Astrocyte (in vitro differentiated cells and primary cell): ENCODE data around the gene DOCK7. TPM values are rescaled to one million over a fixed set of nuclear protein-coding genes. Genes with fewer than 3 reads are reported as not detected.

Experiments
- DNase-seq: peaks from one replicate; pipeline ENCODE4 v3.0.0-alpha.2; 2010; ENCODE audit warnings: low read depth
- FAIRE-seq: peaks from 2 replicates; lab custom pipeline; 2011; peaks lifted over from hg19 to GRCh38; lab: Jason Lieb, UNC
- H2AFZ ChIP-seq: 2 replicates; pipeline ENCODE4 v1.6.0; 2012; ENCODE audit warnings: low read depth, low read length, inconsistent platforms
- H3K27ac ChIP-seq: 2 replicates; pipeline ENCODE4 v1.5.1; 2011; ENCODE audit warnings: low read depth, low read length, inconsistent platforms
- H3K27me3 ChIP-seq: 2 replicates; pipeline ENCODE4 v1.6.0; 2011; ENCODE audit warnings: low read length, inconsistent platforms; ENCODE audit not compliant: insufficient read depth
- H3K36me3 ChIP-seq: 2 replicates; pipeline ENCODE4 v1.5.1; 2011; ENCODE audit warnings: low read length, inconsistent platforms; ENCODE audit not compliant: insufficient read depth
- H3K4me1 ChIP-seq: 2 replicates; pipeline ENCODE4 v1.5.1; 2011; ENCODE audit warnings: low read length, inconsistent platforms; ENCODE audit not compliant: insufficient read depth
- H3K4me2 ChIP-seq: 2 replicates; pipeline ENCODE4 v1.6.0; 2012; ENCODE audit warnings: low read length, inconsistent platforms
- H3K4me3 ChIP-seq: 2 replicates; pipeline ENCODE4 v1.5.1; 2011; ENCODE audit warnings: low read depth, mild to moderate bottlenecking, low read length, inconsistent platforms; ENCODE audit not compliant: insufficient read depth
- H3K79me2 ChIP-seq: 2 replicates; pipeline ENCODE4 v1.6.0; 2012; ENCODE audit warnings: mild to moderate bottlenecking, low read length, inconsistent platforms; ENCODE audit not compliant: insufficient read depth
- H3K9ac ChIP-seq: 2 replicates; pipeline ENCODE4 v1.6.0; 2012; ENCODE audit warnings: mild to moderate bottlenecking, low read length, inconsistent platforms
- H3K9me3 ChIP-seq: 2 replicates; pipeline ENCODE4 v1.5.1; 2012; ENCODE audit warnings: low read depth, mild to moderate bottlenecking, low read length, inconsistent platforms; ENCODE audit not compliant: insufficient read depth
- H4K20me1 ChIP-seq: 2 replicates; pipeline ENCODE4 v1.6.0; 2012; ENCODE audit warnings: low read length, inconsistent platforms; ENCODE audit not compliant: insufficient read depth
- H3K27ac Mint-ChIP-seq: one replicate; pipeline ENCODE4 v1.8.0; 2021; ENCODE audit warnings: mild to moderate bottlenecking, mixed read lengths; ENCODE audit not compliant: unreplicated experiment
- H3K27me3 Mint-ChIP-seq: one replicate; pipeline ENCODE4 v1.8.0; 2021; ENCODE audit warnings: low read depth, mixed read lengths; ENCODE audit not compliant: unreplicated experiment
- H3K36me3 Mint-ChIP-seq: one replicate; pipeline ENCODE4 v1.8.0; 2021; ENCODE audit warnings: low read depth, mixed read lengths; ENCODE audit not compliant: unreplicated experiment
- H3K4me1 Mint-ChIP-seq: one replicate; pipeline ENCODE4 v1.8.0; 2021; ENCODE audit warnings: low read depth, mixed read lengths; ENCODE audit not compliant: unreplicated experiment
- H3K4me3 Mint-ChIP-seq: one replicate; pipeline ENCODE4 v1.8.0; 2021; ENCODE audit warnings: mild to moderate bottlenecking, moderate library complexity, mixed read lengths; ENCODE audit not compliant: unreplicated experiment
- H3K9me3 Mint-ChIP-seq: one replicate; pipeline ENCODE4 v1.8.0; 2021; ENCODE audit warnings: mild to moderate bottlenecking, mixed read lengths; ENCODE audit not compliant: unreplicated experiment
- CTCF ChIP-seq: IDR thresholded peaks from 2 replicates; pipeline ENCODE4 v1.5.1; 2011; ENCODE audit warnings: low read depth, mild to moderate bottlenecking, inconsistent platforms, low read length, moderate library complexity; ENCODE audit not compliant: insufficient read depth
- EZH2 ChIP-seq: IDR thresholded peaks from 2 replicates; pipeline ENCODE4 v1.6.1; 2012; ENCODE audit warnings: mild to moderate bottlenecking, low read length, inconsistent platforms; ENCODE audit not compliant: insufficient read depth
- total RNA-seq: library from RNA; stranded (reverse); gene quantifications from 2 replicates; pipeline ENCODE4 v1.2.1, GENCODE V29; 2021

Gene DOCK7
- total RNA-seq, 1 donor from 2014 or later: 68.7 TPM

DNA sequence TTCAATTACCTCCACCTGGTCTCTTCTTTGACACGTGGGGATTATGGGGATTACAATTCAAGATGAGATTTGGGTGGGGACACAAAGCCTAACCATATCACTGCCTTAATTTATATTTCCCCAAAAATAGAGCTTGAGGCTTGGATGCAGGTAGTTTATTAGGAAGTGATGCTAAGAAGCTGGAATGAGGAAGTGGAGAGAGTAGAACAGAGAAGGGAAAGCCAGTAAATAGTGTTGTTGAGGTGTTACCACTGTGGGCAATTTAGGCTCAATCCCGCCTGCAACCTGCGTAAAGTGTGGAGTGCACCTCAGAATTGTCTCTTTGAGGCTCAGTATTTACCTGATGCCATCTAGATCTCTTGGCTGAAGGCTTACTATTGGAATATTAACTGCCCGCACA is 4.9 kb upstream of the DOCK7 start:
- Mint-ChIP-seq H3K4me1 (peaks cover 19% of the 10 kb centered on the region), H3K9me3 (peaks cover 3% of the 10 kb centered on the region), H3K4me3 (no peak overlapping the region), H3K27ac (no peak overlapping the region), H3K27me3 (no peaks in the 10 kb centered on the region), H3K36me3 (peaks cover 3% of the 10 kb centered on the region)
- TF ChIP-seq EZH2 (no peak), CTCF (no peak)
- H3K27me3 ChIP-seq: no peaks in the 10 kb centered on the region
- H3K9ac ChIP-seq: no peak overlapping the region
- no peaks in the 10 kb centered on the region for H4K20me1 ChIP-seq
- H3K36me3 ChIP-seq: no peaks in the 10 kb centered on the region
- FAIRE-seq (no peak), DNase-seq (no peak)
- H3K4me1 ChIP-seq: peaks cover 19% of the 10 kb centered on the region
- H3K27ac ChIP-seq: no peak overlapping the region
- H3K4me3 ChIP-seq: no peak overlapping the region
- H3K9me3 ChIP-seq: no peaks in the 10 kb centered on the region
- no peak overlapping the region for H2AFZ ChIP-seq
- H3K4me2 ChIP-seq: no peak overlapping the region
- H3K79me2 ChIP-seq: peaks cover 6% of the 10 kb centered on the region

- no peaks in the 10 kb centered on the region for H3K36me3 ChIP-seq
- peaks cover 10% of the 10 kb centered on the region for H4K20me1 ChIP-seq
- peak overlapping the region; percentile 68 for H3K27ac ChIP-seq
- no peak overlapping the region for H3K4me3 ChIP-seq
- H3K9ac ChIP-seq: peak overlapping the region; percentile 59
- TF ChIP-seq CTCF (no peak), EZH2 (no peak)
- peak overlapping the region; percentile 72 for H2AFZ ChIP-seq
- Mint-ChIP-seq H3K27ac (peak overlapping the region; percentile 54), H3K4me1 (peaks cover 19% of the 10 kb centered on the region), H3K4me3 (no peak overlapping the region), H3K36me3 (peaks cover 3% of the 10 kb centered on the region), H3K9me3 (peaks cover 3% of the 10 kb centered on the region), H3K27me3 (no peaks in the 10 kb centered on the region)
- H3K79me2 ChIP-seq: peaks cover 24% of the 10 kb centered on the region
- H3K4me1 ChIP-seq: peaks cover 26% of the 10 kb centered on the region
- H3K27me3 ChIP-seq: no peaks in the 10 kb centered on the region
- no peak for DNase-seq
- no peaks in the 10 kb centered on the region for H3K9me3 ChIP-seq
- H3K4me2 ChIP-seq: peak overlapping the region; percentile 98
- no peak for FAIRE-seq
Measured at GRCh38 chr1:62691062-62691844, 3.1 kb upstream of the DOCK7 start.

DNA sequence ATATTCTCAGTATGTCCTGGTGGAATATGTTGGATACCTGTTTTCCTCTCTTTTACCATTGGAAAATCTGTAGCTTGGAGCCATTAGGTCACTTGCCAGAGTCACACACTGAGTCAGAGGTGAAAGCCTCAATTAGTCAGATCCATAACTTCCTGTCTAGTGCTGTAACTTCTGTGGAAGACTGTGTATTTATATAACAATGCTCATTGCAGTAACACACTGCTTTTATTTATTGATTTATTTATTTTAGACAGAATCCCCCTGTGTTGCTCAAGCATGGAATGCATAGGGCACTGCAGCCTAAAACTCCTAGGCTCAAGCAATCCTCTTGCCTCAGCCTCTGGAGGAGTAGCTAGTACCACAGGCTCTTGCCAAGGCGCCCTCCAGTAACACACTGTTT is 1.3 kb upstream of the DOCK7 start:
- H3K4me1 Mint-ChIP-seq: peaks cover 26% of the 10 kb centered on the region
- FAIRE-seq: no peak

More for the DNA sequence above, 1.3 kb upstream of the DOCK7 start:
- Mint-ChIP-seq H3K36me3 (peaks cover under 1% of the 10 kb centered on the region), H3K4me3 (peak overlapping the region; percentile 37), H3K9me3 (peaks cover 3% of the 10 kb centered on the region), H3K27ac (peak overlapping the region; percentile 80), H3K27me3 (no peaks in the 10 kb centered on the region)
- Histone ChIP-seq H3K4me1 (peaks cover 37% of the 10 kb centered on the region), H3K9ac (peak overlapping the region; percentile 59), H3K9me3 (no peaks in the 10 kb centered on the region), H3K79me2 (peaks cover 40% of the 10 kb centered on the region), H3K36me3 (no peaks in the 10 kb centered on the region), H3K4me2 (peak overlapping the region; percentile 98), H2AFZ (no peak overlapping the region), H3K27me3 (no peaks in the 10 kb centered on the region), H4K20me1 (peaks cover 20% of the 10 kb centered on the region), H3K27ac (peak overlapping the region; percentile 68), H3K4me3 (peak overlapping the region; percentile 41)
- DNase-seq: peak; percentile 73
- TF ChIP-seq CTCF (no peak), EZH2 (no peak)
